CD4-positive, alpha-beta T cell treated with Interleukin-15 for 1 hour (primary cell): ENCODE data around the gene CABP1.

Source experiments
- DNase-seq: peaks from one replicate; pipeline ENCODE4 v3.0.0-alpha.2; 2020

Gene CABP1

GRCh38 chr12:120698665-120699064 is 58.2 kb downstream of the CABP1 start:
- no peak for DNase-seq

- DNase-seq, result no peak
Observed at GRCh38 chr12:120699553-120699952, 59.1 kb downstream of the CABP1 start.

- DNase-seq, result no peak
Observed at GRCh38 chr12:120700886-120701285, 60.5 kb downstream of the CABP1 start.

DNA sequence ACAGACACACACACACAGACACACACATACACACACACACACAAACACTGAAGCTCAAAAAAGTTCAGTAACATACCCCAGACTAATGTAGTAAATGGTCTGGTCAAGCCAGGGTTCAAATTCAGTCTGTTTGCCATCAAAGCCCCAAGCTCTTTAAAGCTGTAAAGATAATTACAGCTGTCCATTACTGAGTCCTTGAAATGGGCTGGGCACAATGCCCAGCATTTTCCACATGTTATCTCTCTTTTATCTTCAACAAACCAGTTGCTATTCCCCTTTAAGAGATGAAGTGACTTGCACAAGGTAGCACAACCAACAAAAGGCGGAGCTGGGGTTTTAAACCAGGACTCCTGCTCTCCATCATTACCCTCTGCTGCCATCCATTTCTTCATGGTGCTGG is 62.2 kb downstream of the CABP1 start:
- DNase-seq, result no peak

- no peak for DNase-seq
Observed at GRCh38 chr12:120703311-120703942, 63.0 kb downstream of the CABP1 start.

- no peak for DNase-seq
Observed at GRCh38 chr12:120705618-120706017, 65.2 kb downstream of the CABP1 start.

GRCh38 chr12:120706029-120706428 is 65.6 kb downstream of the CABP1 start:
- DNase-seq, result no peak

DNA sequence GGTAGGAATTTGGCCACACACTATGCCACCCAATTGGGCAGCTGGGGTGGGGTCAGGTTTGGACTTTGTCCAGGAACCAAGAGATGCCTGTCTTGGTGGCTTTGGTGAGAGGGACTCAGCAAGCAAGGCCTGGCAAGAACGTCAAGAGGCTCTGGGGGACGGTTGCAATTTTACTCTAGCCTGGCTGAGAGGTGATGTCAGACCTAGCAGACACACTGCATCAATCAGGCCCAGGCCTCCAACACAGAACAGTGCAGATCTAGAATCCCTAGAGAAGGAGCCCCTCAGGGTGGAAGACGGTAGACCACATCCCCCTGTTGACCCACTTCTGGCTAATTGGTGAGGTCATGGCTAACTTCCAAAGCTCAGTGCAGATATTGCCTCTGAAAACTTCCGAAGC is 68.2 kb downstream of the CABP1 start:
- DNase-seq, result no peak

DNA sequence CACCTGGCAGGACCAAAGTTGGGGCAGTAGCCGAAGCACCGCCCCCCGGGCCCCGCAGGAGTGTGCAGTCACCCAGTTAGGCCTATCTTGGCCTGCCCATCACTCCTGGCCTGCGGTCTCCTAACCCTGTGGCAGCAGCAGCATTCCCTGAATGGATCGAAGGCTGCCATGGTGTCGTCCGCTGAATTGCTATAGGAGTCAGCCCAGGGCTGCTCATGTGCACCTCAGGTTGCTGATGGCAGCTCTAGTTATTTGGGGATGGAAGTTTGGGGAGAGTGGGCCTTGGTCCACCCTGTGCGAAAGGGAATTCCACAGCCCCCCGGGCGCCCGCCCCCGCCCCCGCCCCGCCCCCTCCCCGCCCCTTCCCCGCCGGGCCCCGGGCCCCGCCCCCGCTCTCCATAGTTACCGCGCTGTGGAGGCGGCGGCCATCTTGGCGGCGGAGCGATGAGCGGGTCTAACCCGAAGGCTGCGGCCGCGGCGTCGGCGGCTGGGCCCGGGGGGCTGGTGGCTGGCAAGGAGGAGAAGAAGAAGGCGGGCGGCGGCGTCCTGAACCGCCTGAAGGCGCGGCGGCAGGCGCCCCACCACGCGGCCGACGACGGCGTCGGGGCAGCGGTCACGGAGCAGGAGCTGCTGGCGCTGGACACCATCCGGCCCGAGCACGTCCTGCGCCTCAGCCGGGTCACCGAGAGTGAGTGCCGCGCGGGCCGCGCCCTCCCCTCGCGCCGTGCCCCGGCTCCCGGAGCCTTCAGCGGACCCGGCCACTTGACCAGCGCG is 69.8 kb downstream of the CABP1 start, which contains the start of gene UNC119B:
UNC119B (plus strand) TSS at position 428 of the 774 bp plus-strand sequence; CDS start at position 445, 17 bp downstream.
- DNase-seq, result peak; percentile 70

DNA sequence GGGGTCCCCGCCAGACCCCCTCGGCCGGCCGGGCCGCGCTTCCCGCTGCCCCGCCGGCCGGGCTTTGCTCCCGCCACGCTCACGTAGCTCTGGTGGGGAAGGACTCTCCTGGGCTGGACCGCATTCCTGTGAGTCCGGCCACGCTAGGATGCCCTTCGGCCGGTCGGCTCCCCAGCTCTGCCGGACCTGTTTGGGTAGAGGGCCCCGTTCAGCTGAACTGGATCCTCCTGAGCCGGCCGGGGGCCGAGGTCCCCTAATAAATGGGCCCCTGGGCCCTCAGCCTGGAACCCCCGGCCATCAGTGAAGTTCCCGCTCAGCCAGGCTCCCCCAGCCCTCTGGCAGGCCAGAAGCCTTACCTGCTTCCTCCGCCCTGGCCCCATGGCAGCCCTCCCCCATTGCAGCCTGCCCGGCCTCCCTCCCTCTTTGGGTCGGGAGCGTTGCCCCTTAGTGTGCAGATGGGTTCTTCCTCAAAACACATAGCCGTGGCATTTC is 70.4 kb downstream of the CABP1 start:
- no peak for DNase-seq

DNA sequence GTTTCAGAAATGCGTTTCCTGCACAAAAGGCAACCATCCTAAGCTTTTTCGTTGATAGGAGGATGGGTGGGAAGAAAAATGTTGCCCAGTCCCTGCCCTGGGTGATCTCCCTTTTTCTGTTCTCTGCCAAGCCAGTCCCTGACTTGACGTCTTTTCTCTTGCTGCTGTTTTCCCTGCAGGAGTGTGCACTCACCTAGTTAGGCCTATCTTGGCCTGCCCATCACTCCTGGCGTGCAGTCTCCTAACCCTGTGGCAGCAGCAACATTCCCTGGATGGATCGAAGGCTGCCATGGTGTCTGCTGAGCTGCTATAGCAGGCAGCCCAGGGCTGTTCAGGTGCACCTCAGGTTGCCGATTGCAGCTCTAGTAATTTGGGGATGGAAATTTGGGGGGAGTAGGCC is 71.0 kb downstream of the CABP1 start:
- no peak for DNase-seq

- no peak for DNase-seq
Observed at GRCh38 chr12:120712610-120713009, 72.2 kb downstream of the CABP1 start.

- peak; percentile 72 for DNase-seq
Observed at GRCh38 chr12:120713861-120714482, 73.5 kb downstream of the CABP1 start.
